Lung microvascular endothelial cell (primary cell): Measurements from ENCODE around the gene MBD4. TPM values are rescaled to one million over a fixed set of nuclear protein-coding genes. Genes with fewer than 3 reads are reported as not detected.
"Not testable (repeated sequence)": the region's sequence is repeated elsewhere in the genome, so short reads cannot be mapped to it uniquely, and the experiment has no call there.

Experiments used
- DNase-seq, 2 donors: peaks; one replicate each; pipeline versions ENCODE4 v3.0.0 to v3.0.0-alpha.2; 2010; ENCODE audit warnings: low read depth in 2 of 2
- total RNA-seq: library from RNA; depleted of rRNA; stranded (reverse); fragments of >200 nt; gene quantifications from 2 replicates; pipeline ENCODE4 v1.2.1, GENCODE V29; 2014

Gene MBD4
- total RNA-seq, 1 donor from 2014 or later = 28.8 TPM

DNA sequence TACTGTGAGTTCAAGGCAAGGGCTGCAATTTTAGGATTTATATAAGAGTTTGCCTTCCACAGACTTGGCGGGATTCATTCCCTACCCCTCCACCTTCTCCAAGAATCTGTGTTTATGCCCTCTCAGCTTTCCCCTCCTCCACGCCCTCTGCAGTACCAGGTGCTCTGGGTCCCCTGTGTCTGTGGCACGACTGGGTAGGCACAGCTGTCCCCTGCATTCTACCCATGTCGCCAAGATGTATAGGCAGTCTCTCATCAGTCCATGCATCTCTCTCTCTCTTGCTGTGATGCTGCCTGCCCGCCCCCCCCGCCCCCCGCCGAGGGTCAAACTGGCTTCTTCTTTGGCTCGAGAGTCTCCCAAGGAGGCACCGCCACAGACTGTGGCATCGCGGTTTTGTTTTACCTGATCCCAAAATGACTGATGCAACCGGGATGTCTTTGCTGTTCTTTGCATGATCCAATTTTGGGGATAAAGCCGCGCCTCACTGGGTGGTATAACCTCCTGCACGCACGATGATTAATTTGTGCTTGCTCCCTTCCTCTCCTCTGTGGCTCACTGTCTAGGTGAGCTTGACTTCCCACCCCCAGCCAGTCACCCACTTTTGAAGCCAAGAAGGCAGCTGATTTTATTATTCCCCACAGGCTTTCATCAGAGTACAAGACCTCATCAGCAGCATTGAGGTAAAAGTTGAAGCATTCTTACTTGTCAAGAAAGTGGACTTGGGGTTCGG lies 55.0 kb downstream of the MBD4 start:
- no peak for DNase-seq

DNA sequence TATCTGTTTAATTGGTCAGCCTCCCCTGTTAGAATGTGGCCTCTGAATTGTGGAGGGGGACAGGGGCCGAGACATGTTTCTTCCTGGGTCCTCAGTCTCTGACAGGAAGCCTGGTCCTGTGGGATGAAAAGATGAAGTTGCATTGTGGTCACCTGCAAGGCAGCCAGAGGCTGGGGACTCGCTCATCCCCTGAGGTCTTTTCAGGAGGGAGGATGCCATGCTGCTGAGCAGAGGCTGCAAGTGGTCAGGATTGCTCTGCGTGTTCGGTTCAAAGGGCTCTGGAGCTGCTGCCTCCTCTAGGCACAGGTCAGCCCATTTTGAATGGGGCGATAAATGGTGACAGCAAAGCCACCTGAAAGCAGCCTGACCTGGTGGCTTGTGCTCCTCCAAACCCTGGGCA lies 55.6 kb downstream of the MBD4 start:
- not testable (repeated sequence) for DNase-seq

DNA sequence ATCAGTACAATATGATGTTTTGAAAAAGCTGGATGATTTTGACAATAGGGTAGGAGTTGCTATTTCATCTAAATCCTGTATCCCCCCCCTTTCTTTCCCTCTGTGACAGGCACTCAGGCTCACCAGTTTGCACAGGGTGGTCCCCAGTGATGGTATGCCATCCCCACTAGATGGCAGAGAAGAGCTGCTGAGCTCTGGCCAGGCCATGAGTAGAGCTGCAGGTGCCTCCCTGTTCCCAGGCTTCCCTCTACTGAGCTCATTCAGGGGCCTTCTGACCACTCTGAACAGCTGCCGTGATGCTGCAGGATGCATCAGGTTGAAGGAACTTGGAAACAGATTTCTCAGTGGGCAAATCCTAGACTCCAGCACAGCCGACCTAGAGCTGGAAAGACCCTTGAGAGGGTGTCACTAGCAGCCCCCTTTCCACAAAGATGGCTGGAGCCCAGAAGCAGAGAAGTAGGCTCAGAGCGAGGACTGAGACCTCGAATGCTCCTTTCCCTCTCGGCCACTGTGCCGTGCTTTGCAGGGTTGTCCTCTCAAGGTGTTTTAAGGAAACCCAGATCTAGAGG lies 56.4 kb downstream of the MBD4 start:
- DNase-seq = peak; percentile 84 to 86

DNA sequence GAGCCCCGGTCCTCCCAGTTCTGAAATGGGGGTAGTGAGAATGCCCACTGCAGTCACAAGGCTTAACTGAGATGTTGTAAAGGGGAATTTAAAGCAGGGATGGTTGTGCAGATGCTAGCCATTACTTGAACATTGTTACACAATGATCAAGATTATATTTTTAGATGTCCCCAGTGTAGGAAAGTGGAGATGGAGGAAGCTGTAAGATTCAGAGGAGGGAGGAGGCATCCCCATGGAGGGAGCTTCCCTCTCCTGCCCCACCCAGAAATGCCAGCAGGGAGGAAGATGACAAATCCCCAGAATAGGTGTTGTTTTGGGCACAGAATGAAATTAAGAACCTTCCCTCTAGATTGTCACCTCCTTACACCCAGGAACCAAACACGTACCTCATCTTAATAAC lies 57.4 kb downstream of the MBD4 start:
- DNase-seq = no peak

Other genes with a start within 250 kb of the MBD4 start
- 159 and 221 TPM in 2 replicates for gene COPG1, start 190.3 kb downstream of the MBD4 start, total RNA-seq
- gene HMCES, start 161.1 kb downstream of the MBD4 start, total RNA-seq = 18.7 and 20.3 TPM in 2 replicates
- gene EFCAB12, start 11.3 kb downstream of the MBD4 start, total RNA-seq = under 0.01 TPM in 2 replicates
- 23.5 and 37.9 TPM in 2 replicates for gene IFT122, start 276 bp upstream of the MBD4 start, total RNA-seq
- gene RHO, start 88.7 kb upstream of the MBD4 start, total RNA-seq = not detected in 2 replicates
- not detected in 2 replicates for gene H1-8, start 103.2 kb upstream of the MBD4 start, total RNA-seq
- gene PLXND1, start 166.7 kb upstream of the MBD4 start, total RNA-seq = 131 and 262 TPM in 2 replicates